Adrenal gland (tissue), 5 donors: ENCODE results near the gene SYNDIG1.

Source experiments
- POLR2A ChIP-seq, 2 donors: fragments of 450-650 bp; IDR thresholded peaks; one replicate each; pipeline ENCODE4 v1.6.1; 2017; ENCODE audit warnings: antibody characterized with exemption in 2 of 2, mild to moderate bottlenecking in 2 of 2, moderate library complexity in 1 of 2
- TF ChIP-seq, protein P1 (sequence below), 6 experiments: fragments of 450-650 bp in 4 of 6; fragments of 200-600 bp in 2 of 6; sonication (generic) in 1 of 6; IDR thresholded peaks; 1 replicate in 5 of 6; 2 replicates in 1 of 6; pipeline versions ENCODE4 v1.5.1 to v1.8.0; 2016 to 2021; ENCODE audit warnings: antibody characterized with exemption in 6 of 6, mild to moderate bottlenecking in 2 of 6, moderate library complexity in 1 of 6
- donor health status: DM: no; HTN: no; CAD: no.

DNA sequence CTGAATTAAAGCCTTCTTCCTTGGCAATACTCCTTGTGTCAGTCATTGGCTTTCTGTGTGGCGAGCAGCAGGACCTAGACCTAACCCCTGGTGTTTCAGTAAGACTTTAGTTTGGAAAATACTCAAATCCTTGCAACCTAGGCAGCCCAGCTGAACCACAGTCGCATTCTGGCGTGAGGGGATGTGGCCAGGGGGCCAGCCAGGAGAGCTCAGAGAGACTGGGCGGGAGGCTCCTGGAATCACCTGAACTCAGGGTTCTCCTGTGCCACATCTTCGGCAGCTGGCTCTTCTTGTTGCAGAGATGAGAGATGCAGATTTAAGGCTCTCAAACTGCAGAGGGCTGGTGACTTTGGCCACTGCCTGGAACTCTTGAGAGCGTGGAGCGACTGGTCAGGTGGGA lies 102.7 kb downstream of the SYNDIG1 start:
- TF ChIP-seq, protein P1, sequence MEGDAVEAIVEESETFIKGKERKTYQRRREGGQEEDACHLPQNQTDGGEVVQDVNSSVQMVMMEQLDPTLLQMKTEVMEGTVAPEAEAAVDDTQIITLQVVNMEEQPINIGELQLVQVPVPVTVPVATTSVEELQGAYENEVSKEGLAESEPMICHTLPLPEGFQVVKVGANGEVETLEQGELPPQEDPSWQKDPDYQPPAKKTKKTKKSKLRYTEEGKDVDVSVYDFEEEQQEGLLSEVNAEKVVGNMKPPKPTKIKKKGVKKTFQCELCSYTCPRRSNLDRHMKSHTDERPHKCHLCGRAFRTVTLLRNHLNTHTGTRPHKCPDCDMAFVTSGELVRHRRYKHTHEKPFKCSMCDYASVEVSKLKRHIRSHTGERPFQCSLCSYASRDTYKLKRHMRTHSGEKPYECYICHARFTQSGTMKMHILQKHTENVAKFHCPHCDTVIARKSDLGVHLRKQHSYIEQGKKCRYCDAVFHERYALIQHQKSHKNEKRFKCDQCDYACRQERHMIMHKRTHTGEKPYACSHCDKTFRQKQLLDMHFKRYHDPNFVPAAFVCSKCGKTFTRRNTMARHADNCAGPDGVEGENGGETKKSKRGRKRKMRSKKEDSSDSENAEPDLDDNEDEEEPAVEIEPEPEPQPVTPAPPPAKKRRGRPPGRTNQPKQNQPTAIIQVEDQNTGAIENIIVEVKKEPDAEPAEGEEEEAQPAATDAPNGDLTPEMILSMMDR (IDR thresholded peaks at IDR 0.05), result no peak
- TF ChIP-seq POLR2A (IDR thresholded peaks at IDR 0.05), result no peak
